Measurements from ENCODE around the gene MDP1. TPM values are rescaled to one million over a fixed set of nuclear protein-coding genes. Genes with fewer than 3 reads are reported as not detected.

MDP1 gene
- total RNA-seq, 1 donor from 2014 or later, result 20.3 TPM

- DNase-seq (ENCODE audit: low spot score), result no peak
Observed at GRCh38 chr14:24181371-24182077, 34.3 kb downstream of the MDP1 start.

GRCh38 chr14:24179961-24180796 is 35.7 kb downstream of the MDP1 start:
- DNase-seq (ENCODE audit: low spot score), result no peak

- no peak for DNase-seq (ENCODE audit: low spot score)
Observed at GRCh38 chr14:24179294-24179960, 36.4 kb downstream of the MDP1 start.

GRCh38 chr14:24178399-24179178 is 37.3 kb downstream of the MDP1 start:
- DNase-seq (ENCODE audit: low spot score), result no peak

GRCh38 chr14:24177891-24178290 is 38.0 kb downstream of the MDP1 start:
- DNase-seq (ENCODE audit: low spot score), result no peak

- DNase-seq (ENCODE audit: low spot score), result no peak
Observed at GRCh38 chr14:24177041-24177825, 38.6 kb downstream of the MDP1 start.

GRCh38 chr14:24176599-24176998 is 39.3 kb downstream of the MDP1 start:
- DNase-seq (ENCODE audit: low spot score), result no peak

GRCh38 chr14:24172871-24173281 is 43.0 kb downstream of the MDP1 start:
- no peak for DNase-seq (ENCODE audit: low spot score)

GRCh38 chr14:24172261-24172860 is 43.5 kb downstream of the MDP1 start:
- no peak for DNase-seq (ENCODE audit: low spot score)

- DNase-seq (ENCODE audit: low spot score), result peak; percentile 96
Observed at GRCh38 chr14:24171422-24172260, 44.2 kb downstream of the MDP1 start, which contains the start of gene REC8. TSS of gene REC8 (plus strand) at chr14:24172080. CDS start at chr14:24172553, 473 bp downstream.

- no peak for DNase-seq (ENCODE audit: low spot score)
Observed at GRCh38 chr14:24167469-24168114, 48.3 kb downstream of the MDP1 start.

- no peak for DNase-seq (ENCODE audit: low spot score)
Observed at GRCh38 chr14:24165785-24166184, 50.1 kb downstream of the MDP1 start.

- DNase-seq (ENCODE audit: low spot score), result no peak
Observed at GRCh38 chr14:24164518-24164991, 51.3 kb downstream of the MDP1 start.

Other genes starting within 250 kb of the MDP1 start
- gene DHRS4L2, start 227.1 kb downstream of the MDP1 start, total RNA-seq, result 12.0 TPM
- 1.6 TPM for gene CARMIL3, start 164.1 kb downstream of the MDP1 start, total RNA-seq
- gene CPNE6, start 144.5 kb downstream of the MDP1 start, total RNA-seq, result 2.2 TPM
- gene PCK2, start 121.8 kb downstream of the MDP1 start, total RNA-seq, result 28.9 TPM
- 91.8 TPM for gene DCAF11, start 101.3 kb downstream of the MDP1 start, total RNA-seq
- 2.8 TPM for gene NRL, start 101.1 kb downstream of the MDP1 start, total RNA-seq
- 0.81 TPM for gene FITM1, start 85.4 kb downstream of the MDP1 start, total RNA-seq
- gene PSME1, start 79.9 kb downstream of the MDP1 start, total RNA-seq, result 161 TPM
- 24.0 TPM for gene EMC9, start 74.5 kb downstream of the MDP1 start, total RNA-seq
- gene PSME2, start 69.5 kb downstream of the MDP1 start, total RNA-seq, result 106 TPM
- 60.7 TPM for gene RNF31, start 68.6 kb downstream of the MDP1 start, total RNA-seq
- gene IRF9, start 54.8 kb downstream of the MDP1 start, total RNA-seq, result 148 TPM
- gene REC8, start 44.0 kb downstream of the MDP1 start, total RNA-seq, result 208 TPM
- gene IPO4, start 27.2 kb downstream of the MDP1 start, total RNA-seq, result 23.0 TPM
- 94.1 TPM for gene TM9SF1, start 20.6 kb downstream of the MDP1 start, total RNA-seq
- gene TSSK4, start 10.4 kb downstream of the MDP1 start, total RNA-seq, result 0.40 TPM
- 53.0 TPM for gene CHMP4A, start 2.6 kb downstream of the MDP1 start, total RNA-seq
- gene NEDD8, start 16.3 kb upstream of the MDP1 start, total RNA-seq, result 121 TPM
- 91.6 TPM for gene GMPR2, start 16.9 kb upstream of the MDP1 start, total RNA-seq
- gene TINF2, start 26.6 kb upstream of the MDP1 start, total RNA-seq, result 61.8 TPM
- 3.0 TPM for gene TGM1, start 47.1 kb upstream of the MDP1 start, total RNA-seq
- 36.0 TPM for gene RABGGTA, start 55.5 kb upstream of the MDP1 start, total RNA-seq
- 39.2 TPM for gene DHRS1, start 83.7 kb upstream of the MDP1 start, total RNA-seq
- gene NOP9, start 83.8 kb upstream of the MDP1 start, total RNA-seq, result 24.7 TPM
- 25.6 TPM for gene CIDEB, start 91.9 kb upstream of the MDP1 start, total RNA-seq
- 6.1 TPM for gene LTB4R2, start 94.1 kb upstream of the MDP1 start, total RNA-seq
- 6.5 TPM for gene LTB4R, start 95.4 kb upstream of the MDP1 start, total RNA-seq
- 29.0 TPM for gene ADCY4, start 119.0 kb upstream of the MDP1 start, total RNA-seq
- gene RIPK3, start 123.9 kb upstream of the MDP1 start, total RNA-seq, result 56.5 TPM
- gene NFATC4, start 152.1 kb upstream of the MDP1 start, total RNA-seq, result 148 TPM
- gene NYNRIN, start 182.9 kb upstream of the MDP1 start, total RNA-seq, result 30.6 TPM
- gene CBLN3, start 213.6 kb upstream of the MDP1 start, total RNA-seq, result 14.0 TPM
- 93.4 TPM for gene KHNYN, start 213.9 kb upstream of the MDP1 start, total RNA-seq
- gene SDR39U1, start 226.7 kb upstream of the MDP1 start, total RNA-seq, result 64.8 TPM